ENCODE results near the gene CEP57L1. TPM values are rescaled to one million over a fixed set of nuclear protein-coding genes. Genes with fewer than 3 reads are reported as not detected.
A peak's percentile ranks its signal among the peaks of the same experiment; 100 is the strongest.

CEP57L1 gene
- total RNA-seq, 1 donor from 2014 or later: 8.6 TPM

GRCh38 chr6:109056661-109057060 lies 38.6 kb upstream of the CEP57L1 start:
- H3K4me1 ChIP-seq: peaks cover 31% of the 10 kb centered on the region

GRCh38 chr6:109058620-109059019 lies 36.7 kb upstream of the CEP57L1 start:
- intact Hi-C loops (cut with DNase I): no loop called here
- H3K27ac ChIP-seq: peak overlapping the region; percentile 44

More at GRCh38 chr6:109056661-109057060, 38.6 kb upstream of the CEP57L1 start:
- Histone ChIP-seq H3K9me3 (no peaks in the 10 kb centered on the region), H3K27ac (no peak overlapping the region), H3K27me3 (ENCODE audit: low read depth) (no peaks in the 10 kb centered on the region), H3K36me3 (no peaks in the 10 kb centered on the region), H3K4me3 (no peak overlapping the region)
- ATAC-seq: no peak
- no peak for DNase-seq
- no peak for TF ChIP-seq CTCF (IDR thresholded peaks at IDR 0.05)
- intact Hi-C loops (cut with DNase I): no loop called here

GRCh38 chr6:109059153-109059552 lies 36.2 kb upstream of the CEP57L1 start:
- no peak overlapping the region for H3K4me3 ChIP-seq
- H3K4me1 ChIP-seq: peaks cover 25% of the 10 kb centered on the region
- DNase-seq (no peak), ATAC-seq (peak; percentile 73 to 87)
- intact Hi-C loops (cut with DNase I): no loop called here
- no peak for TF ChIP-seq CTCF (IDR thresholded peaks at IDR 0.05)
- no peaks in the 10 kb centered on the region for H3K9me3 ChIP-seq
- H3K36me3 ChIP-seq: no peaks in the 10 kb centered on the region
- H3K27me3 ChIP-seq (ENCODE audit: low read depth): no peaks in the 10 kb centered on the region
- peak overlapping the region; percentile 44 for H3K27ac ChIP-seq

More at GRCh38 chr6:109058620-109059019, 36.7 kb upstream of the CEP57L1 start:
- H3K4me3 ChIP-seq: no peak overlapping the region
- H3K36me3 ChIP-seq: no peaks in the 10 kb centered on the region
- no peak for DNase-seq
- no peak for TF ChIP-seq CTCF (IDR thresholded peaks at IDR 0.05)
- no peaks in the 10 kb centered on the region for H3K9me3 ChIP-seq
- H3K27me3 ChIP-seq (ENCODE audit: low read depth): no peaks in the 10 kb centered on the region
- no peak for ATAC-seq
- peaks cover 26% of the 10 kb centered on the region for H3K4me1 ChIP-seq

- H3K9me3 ChIP-seq: no peaks in the 10 kb centered on the region
- intact Hi-C loops (cut with DNase I): no loop called here
- no peak for DNase-seq
- peak; percentile 79 to 83 for ATAC-seq
- H3K27me3 ChIP-seq (ENCODE audit: low read depth): no peaks in the 10 kb centered on the region
- peaks cover 25% of the 10 kb centered on the region for H3K4me1 ChIP-seq
- H3K27ac ChIP-seq: peak overlapping the region; percentile 27
- no peak overlapping the region for H3K4me3 ChIP-seq
- TF ChIP-seq CTCF (IDR thresholded peaks at IDR 0.05): peak; percentile 22
- no peaks in the 10 kb centered on the region for H3K36me3 ChIP-seq
These were observed 35.7 kb upstream of the CEP57L1 start for GRCh38 chr6:109059571-109060021.

- no peak for DNase-seq
- TF ChIP-seq CTCF (IDR thresholded peaks at IDR 0.05): no peak
- no peaks in the 10 kb centered on the region for H3K9me3 ChIP-seq
- intact Hi-C loops (cut with DNase I): no loop called here
- no peaks in the 10 kb centered on the region for H3K36me3 ChIP-seq
- ATAC-seq: no peak
- no peak overlapping the region for H3K4me3 ChIP-seq
- peaks cover 25% of the 10 kb centered on the region for H3K4me1 ChIP-seq
- no peaks in the 10 kb centered on the region for H3K27me3 ChIP-seq (ENCODE audit: low read depth)
- peak overlapping the region; percentile 27 for H3K27ac ChIP-seq
These were observed 34.7 kb upstream of the CEP57L1 start for GRCh38 chr6:109060571-109060970.

Data from lower lobe of right lung (tissue), 2 donors.